NT2/D1 (cell line): ENCODE measurements around the gene PCDH18.

Experiments
- DNase-seq: peaks from one replicate; pipeline ENCODE4 v3.0.0-alpha.2; 2011; ENCODE audit warnings: low read depth, low spot score
- H3K27me3 ChIP-seq: 2 replicates; pipeline ENCODE4 v1.6.0; 2011; ENCODE audit warnings: mild to moderate bottlenecking; ENCODE audit not compliant: insufficient read length, insufficient read depth
- H3K36me3 ChIP-seq: 2 replicates; pipeline ENCODE4 v1.6.1; 2011; ENCODE audit warnings: mild to moderate bottlenecking, low read length, mixed read lengths; ENCODE audit not compliant: insufficient read depth, insufficient read length
- H3K4me1 ChIP-seq: 2 replicates; pipeline ENCODE4 v1.5.1; 2011; ENCODE audit not compliant: insufficient read depth, insufficient read length
- H3K4me3 ChIP-seq: 2 replicates; pipeline ENCODE4 v1.5.1; 2011; ENCODE audit warnings: low read depth; ENCODE audit not compliant: insufficient read length
- H3K9ac ChIP-seq: 2 replicates; pipeline ENCODE4 v1.6.0; 2011; ENCODE audit warnings: low read depth; ENCODE audit not compliant: insufficient read length
- H3K9me3 ChIP-seq: 2 replicates; pipeline ENCODE4 v1.5.1; 2011; ENCODE audit warnings: mild to moderate bottlenecking, low read length; ENCODE audit not compliant: insufficient read depth
- SUZ12 ChIP-seq: IDR thresholded peaks from 2 replicates; pipeline ENCODE4 v1.6.1; 2011; ENCODE audit not compliant: insufficient read length, insufficient read depth; ENCODE audit errors: extremely low read depth
- YY1 ChIP-seq: IDR thresholded peaks from 2 replicates; pipeline ENCODE4 v1.6.1; 2011; ENCODE audit not compliant: insufficient read length, insufficient read depth
- ZNF274 ChIP-seq: IDR thresholded peaks from 2 replicates; pipeline ENCODE4 v1.6.1; 2011; ENCODE audit warnings: mild to moderate bottlenecking, low read depth, low read length

PCDH18 gene

GRCh38 chr4:137476345-137476744 lies 55.9 kb downstream of the PCDH18 start:
- TF ChIP-seq YY1 (no peak), SUZ12 (no peak), ZNF274 (no peak)

DNA sequence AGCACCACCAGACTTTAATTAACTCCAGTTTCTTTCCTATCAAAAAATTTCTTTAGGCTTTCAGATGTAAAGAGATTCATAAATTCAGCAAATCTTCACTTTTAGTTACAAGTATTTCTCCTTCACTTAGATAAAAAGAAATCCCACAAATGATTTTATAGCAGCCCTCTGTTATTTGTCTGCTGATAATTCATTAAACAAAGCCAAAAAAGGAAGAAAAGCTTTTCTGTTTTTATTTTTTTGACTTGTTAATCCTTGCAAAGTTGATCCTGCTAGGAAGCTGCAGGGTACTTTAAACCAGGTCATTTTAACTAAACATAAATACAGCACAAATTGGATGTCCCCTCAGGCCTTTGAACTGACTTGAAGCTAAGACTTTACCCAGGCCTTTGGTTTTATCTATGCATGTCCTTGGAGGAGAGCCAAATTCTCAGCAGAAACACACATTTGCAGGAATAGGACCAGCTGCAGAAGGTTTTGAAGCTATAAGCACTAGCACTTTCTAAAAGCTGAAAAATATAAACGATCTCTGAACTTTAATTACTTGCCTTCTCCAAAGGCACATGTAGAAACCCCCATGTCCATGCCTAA lies 57.5 kb downstream of the PCDH18 start:
- DNase-seq, result no peak

More at GRCh38 chr4:137476345-137476744, 55.9 kb downstream of the PCDH18 start:
- H3K4me1 ChIP-seq, result peaks cover 2% of the 10 kb centered on the region
- no peaks in the 10 kb centered on the region for H3K36me3 ChIP-seq
- H3K9ac ChIP-seq, result no peak overlapping the region
- no peaks in the 10 kb centered on the region for H3K27me3 ChIP-seq
- H3K9me3 ChIP-seq, result no peaks in the 10 kb centered on the region
- no peak for DNase-seq
- no peak overlapping the region for H3K4me3 ChIP-seq

GRCh38 chr4:137471895-137472294 lies 60.4 kb downstream of the PCDH18 start:
- no peaks in the 10 kb centered on the region for H3K27me3 ChIP-seq
- H3K36me3 ChIP-seq, result no peaks in the 10 kb centered on the region
- H3K4me3 ChIP-seq, result no peak overlapping the region
- DNase-seq, result no peak
- peaks cover 2% of the 10 kb centered on the region for H3K4me1 ChIP-seq
- peaks cover 11% of the 10 kb centered on the region for H3K9me3 ChIP-seq
- TF ChIP-seq SUZ12, result no peak
- TF ChIP-seq ZNF274, result no peak
- TF ChIP-seq YY1, result no peak
- H3K9ac ChIP-seq, result no peak overlapping the region

More for the DNA sequence above, 57.5 kb downstream of the PCDH18 start:
- H3K36me3 ChIP-seq, result no peaks in the 10 kb centered on the region
- H3K9ac ChIP-seq, result no peak overlapping the region
- H3K9me3 ChIP-seq, result no peaks in the 10 kb centered on the region
- H3K27me3 ChIP-seq, result no peaks in the 10 kb centered on the region
- H3K4me3 ChIP-seq, result no peak overlapping the region
- peaks cover 2% of the 10 kb centered on the region for H3K4me1 ChIP-seq
- TF ChIP-seq YY1 (no peak), SUZ12 (no peak), ZNF274 (no peak)

GRCh38 chr4:137471461-137471860 lies 60.8 kb downstream of the PCDH18 start:
- no peaks in the 10 kb centered on the region for H3K27me3 ChIP-seq
- peaks cover 2% of the 10 kb centered on the region for H3K4me1 ChIP-seq
- no peak for TF ChIP-seq ZNF274
- no peak for TF ChIP-seq SUZ12
- no peak for TF ChIP-seq YY1
- no peak overlapping the region for H3K4me3 ChIP-seq
- H3K9ac ChIP-seq, result no peak overlapping the region
- H3K36me3 ChIP-seq, result no peaks in the 10 kb centered on the region
- no peak for DNase-seq
- peaks cover 12% of the 10 kb centered on the region for H3K9me3 ChIP-seq

- no peak for TF ChIP-seq ZNF274
- TF ChIP-seq YY1, result no peak
- TF ChIP-seq SUZ12, result no peak
- Histone ChIP-seq H3K9me3 (peaks cover 15% of the 10 kb centered on the region), H3K36me3 (no peaks in the 10 kb centered on the region), H3K4me3 (no peak overlapping the region), H3K4me1 (peaks cover 2% of the 10 kb centered on the region), H3K27me3 (no peaks in the 10 kb centered on the region), H3K9ac (no peak overlapping the region)
- DNase-seq, result no peak
These were observed 61.5 kb downstream of the PCDH18 start for GRCh38 chr4:137470806-137471205.
